HepG2 (cell line): ENCODE results near the gene MRPL43. TPM values are rescaled to one million over a fixed set of nuclear protein-coding genes. Genes with fewer than 3 reads are reported as not detected.

Experiments used
- ATAC-seq: fragments of 200-7000 bp; cut with Tn5 transposase; 3 replicates; pipeline ENCODE4 v1.9.1; 2020; ENCODE audit warnings: mild to moderate bottlenecking, moderate library complexity
- BruUV-seq: library from RNA; stranded (reverse); fragments of 400-500 nt; replicated peaks from 2 replicates; lab custom pipeline; 2021; lab: Mats Ljungman, UMichigan
- CTCF ChIA-PET: fragments of 300-600 bp; formaldehyde crosslinking; extraction: SDS; loops from one replicate; lab custom pipeline; 2021; ENCODE audit warnings: low total read pairs, inconsistent platforms, low intra/inter-chr PET ratio; lab: Yijun Ruan, JAX
- POLR2A ChIA-PET: fragments of 350-600 bp; sonication (Branson Sonifier 250); formaldehyde crosslinking; loops from one replicate; lab custom pipeline; 2020; ENCODE audit warnings: antibody characterized with exemption, inconsistent platforms; lab: Yijun Ruan, JAX
- DNase-seq: peaks from one replicate; pipeline ENCODE4 v3.0.0-alpha.2; 2015; ENCODE audit warnings: low spot score
- FAIRE-seq: peaks from 3 replicates; lab custom pipeline; 2011; peaks lifted over from hg19 to GRCh38; lab: Jason Lieb, UNC
- H2AFZ ChIP-seq: one replicate; pipeline ENCODE4 v1.6.1; 2011; ENCODE audit warnings: low read length, inconsistent platforms
- H3K27ac ChIP-seq: fragments of 300-600 bp; 3 replicates; pipeline ENCODE4 v1.8.0; 2011; ENCODE audit warnings: mixed run types, mild to moderate bottlenecking, mixed read lengths, low read length, inconsistent platforms; ENCODE audit not compliant: insufficient read depth; ENCODE audit errors: extremely low read length
- H3K27me3 ChIP-seq, 2 experiments: fragments of 200-600 bp in 1 of 2; 2 replicates in 1 of 2; 3 replicates in 1 of 2; pipeline versions ENCODE4 v1.6.0 to v1.8.0; 2011; ENCODE audit warnings: low read length in 2 of 2, mild to moderate bottlenecking in 2 of 2, moderate library complexity in 2 of 2, inconsistent platforms in 1 of 2; ENCODE audit not compliant: insufficient read depth in 2 of 2, control insufficient read depth in 1 of 2
- H3K36me3 ChIP-seq, 2 experiments: fragments of 200-600 bp in 1 of 2; replicated peaks in 1 of 2; 2 replicates in 1 of 2; 3 replicates in 1 of 2; pipeline versions ENCODE4 v1.5.1 to v1.8.0; 2011; ENCODE audit warnings: low read length in 2 of 2, inconsistent platforms in 1 of 2; ENCODE audit not compliant: insufficient read depth in 2 of 2, control insufficient read depth in 1 of 2
- H3K4me1 ChIP-seq: 2 replicates; pipeline ENCODE4 v1.5.1; 2012; ENCODE audit warnings: low read length, inconsistent platforms; ENCODE audit not compliant: insufficient read depth
- H3K4me2 ChIP-seq: 2 replicates; pipeline ENCODE4 v1.6.0; 2011; ENCODE audit warnings: low read depth, low read length, inconsistent platforms
- H3K4me3 ChIP-seq, 3 experiments: fragments of 200-600 bp in 1 of 3; sonication (generic), shearing (Covaris generic) in 1 of 3; replicated peaks in 1 of 3; 2 replicates each; pipeline ENCODE4 v1.5.1; 2011 to 2016; ENCODE audit warnings: low read length in 3 of 3, inconsistent platforms in 2 of 3, low read depth in 2 of 3, mild to moderate bottlenecking in 2 of 3, control low read depth in 1 of 3, mixed read lengths in 1 of 3; ENCODE audit not compliant: insufficient read depth in 1 of 3
- H3K79me2 ChIP-seq: one replicate; pipeline ENCODE4 v1.6.1; 2011; ENCODE audit warnings: low read length, inconsistent platforms; ENCODE audit not compliant: insufficient read depth
- H3K9ac ChIP-seq: 2 replicates; pipeline ENCODE4 v1.6.0; 2011; ENCODE audit warnings: mild to moderate bottlenecking, low read depth, low read length, inconsistent platforms; ENCODE audit not compliant: insufficient read depth
- H3K9me3 ChIP-seq: 2 replicates; pipeline ENCODE4 v1.5.1; 2012; ENCODE audit warnings: mild to moderate bottlenecking, low read length
- H4K20me1 ChIP-seq: 2 replicates; pipeline ENCODE4 v1.6.0; 2011; ENCODE audit warnings: inconsistent platforms, mild to moderate bottlenecking, low read length, moderate library complexity; ENCODE audit not compliant: insufficient read depth
- AGO1 ChIP-seq: fragments of 200-400 bp; formaldehyde crosslinking; IDR thresholded peaks from 2 replicates; pipeline ENCODE4 v1.6.1; 2017; ENCODE audit warnings: mild to moderate bottlenecking, low read depth, low read length, moderate library complexity; ENCODE audit not compliant: poor library complexity, severe bottlenecking
- GABPB1 ChIP-seq: IDR thresholded peaks from 2 replicates; pipeline ENCODE4 v1.6.1; 2016; ENCODE audit warnings: mild to moderate bottlenecking, missing genetic modification reagents, moderate library complexity, missing compliant biosample characterization
- GATA4 ChIP-seq: sonication (generic); IDR thresholded peaks from 2 replicates; pipeline ENCODE4 v1.6.1; 2016; ENCODE audit warnings: antibody characterized with exemption, low read depth, borderline replicate concordance
- IKZF4 ChIP-seq: sonication (generic); formaldehyde crosslinking; IDR thresholded peaks from 2 replicates; pipeline ENCODE4 v1.5.1; 2020; ENCODE audit warnings: borderline replicate concordance, mild to moderate bottlenecking, low read depth, missing genetic modification reagents; ENCODE audit errors: not compliant biosample characterization
- KAT7 ChIP-seq: IDR thresholded peaks from 2 replicates; pipeline ENCODE4 v1.6.1; 2018; ENCODE audit warnings: borderline replicate concordance, missing compliant biosample characterization
- NFYC ChIP-seq: IDR thresholded peaks from 2 replicates; pipeline ENCODE4 v1.6.1; 2016; ENCODE audit warnings: missing genetic modification reagents, missing compliant biosample characterization
- PAF1 ChIP-seq: IDR thresholded peaks from 2 replicates; pipeline ENCODE4 v1.6.1; 2016; ENCODE audit warnings: missing genetic modification reagents, missing compliant biosample characterization
- SAFB2 ChIP-seq: sonication (generic); formaldehyde crosslinking; IDR thresholded peaks from 2 replicates; pipeline ENCODE4 v1.5.1; 2020; ENCODE audit warnings: missing genetic modification reagents, low read depth, mild to moderate bottlenecking, borderline replicate concordance
- SMC3 ChIP-seq: IDR thresholded peaks from 2 replicates; pipeline ENCODE4 v1.6.1; 2011; ENCODE audit warnings: low read length, improper control_type of control experiment
- SOX13 ChIP-seq, 3 experiments: fragments of 450-650 bp in 1 of 3; sonication (generic) in 1 of 3; formaldehyde crosslinking in 1 of 3; IDR thresholded peaks in 2 of 3; conservative IDR thresholded peaks in 1 of 3; 2 replicates each; pipeline versions ENCODE4 v1.5.0 to v1.6.1; 2016 to 2020; ENCODE audit warnings: antibody characterized with exemption in 1 of 3, mild to moderate bottlenecking in 1 of 3, missing compliant biosample characterization in 1 of 3, missing genetic modification reagents in 1 of 3, moderate library complexity in 1 of 3
- ZGPAT ChIP-seq: IDR thresholded peaks from 2 replicates; pipeline ENCODE4 v1.6.1; 2016; ENCODE audit warnings: mild to moderate bottlenecking
- ZNF33A ChIP-seq: sonication (generic); formaldehyde crosslinking; IDR thresholded peaks from 2 replicates; pipeline ENCODE4 v1.5.1; 2020; ENCODE audit warnings: missing genetic modification reagents, mild to moderate bottlenecking, moderate library complexity, borderline replicate concordance
- ZNF530 ChIP-seq: sonication (generic); formaldehyde crosslinking; IDR thresholded peaks from 2 replicates; pipeline ENCODE4 v1.5.0; 2020; ENCODE audit warnings: low read depth, mild to moderate bottlenecking, missing genetic modification reagents
- WGBS: methylation state at CpG from one replicate; pipeline ENCODE4 v1.1.6; 2017; ENCODE audit warnings: low lambda C conversion rate; 5-methylcytosine and 5-hydroxymethylcytosine counted together
- in situ Hi-C: cut with HindIII; loops from 2 replicates; pipeline ENCODE4 v1.10.0; 2017; ENCODE audit warnings: low pct_unique_long_range_greater_than_20kb; ENCODE audit not compliant: extremely low pct_ligation_motif_present
- intact Hi-C: fragments of 100-400 bp; cut with micrococcal nuclease; formaldehyde crosslinking; loops from one replicate; pipeline ENCODE4 v1.10.0; 2022; ENCODE audit not compliant: unreplicated experiment
- polyA plus RNA-seq, 8 experiments: library from polyadenylated mRNA; depleted of rRNA in 3 of 8; stranded (reverse) in 7 of 8; unstranded in 1 of 8; fragments of >200 nt; fragmentation: Illumina TruSeq in 4 of 8; extraction: Trizol in 4 of 8; gene quantifications; 2 replicates each; pipeline versions ENCODE4 v1.2.1 to v1.2.3, GENCODE V29; 2011 to 2016; ENCODE audit warnings: low read depth in 4 of 8, missing spikeins in 1 of 8, mixed read lengths in 1 of 8; ENCODE audit not compliant: insufficient read depth in 1 of 8
- total RNA-seq, 5 experiments: library from RNA; depleted of rRNA; stranded (reverse); fragments of >200 nt; fragmentation: Illumina TruSeq; extraction: Trizol; gene quantifications; 2 replicates each; pipeline ENCODE4 v1.2.3, GENCODE V29; 2016; ENCODE audit warnings: low read depth in 1 of 5
- TF ChIP-seq, protein P1 (sequence below), 2 experiments: IDR thresholded peaks; 2 replicates each; pipeline ENCODE4 v1.6.1; 2011 to 2012; ENCODE audit warnings: low read length in 2 of 2, borderline replicate concordance in 1 of 2, low read depth in 1 of 2, mild to moderate bottlenecking in 1 of 2, moderate library complexity in 1 of 2
- TF ChIP-seq, protein P2 (sequence below): sonication (generic); formaldehyde crosslinking; IDR thresholded peaks from 2 replicates; pipeline ENCODE4 v1.8.1; 2023; ENCODE audit warnings: mild to moderate bottlenecking, moderate library complexity, missing genetic modification reagents

MRPL43 gene
- total and polyA plus RNA-seq, 2 of the 13 experiments (the other 11 are each of a cell fraction or from before 2014, with no cell fraction given): 71.0 to 73.7 TPM

DNA sequence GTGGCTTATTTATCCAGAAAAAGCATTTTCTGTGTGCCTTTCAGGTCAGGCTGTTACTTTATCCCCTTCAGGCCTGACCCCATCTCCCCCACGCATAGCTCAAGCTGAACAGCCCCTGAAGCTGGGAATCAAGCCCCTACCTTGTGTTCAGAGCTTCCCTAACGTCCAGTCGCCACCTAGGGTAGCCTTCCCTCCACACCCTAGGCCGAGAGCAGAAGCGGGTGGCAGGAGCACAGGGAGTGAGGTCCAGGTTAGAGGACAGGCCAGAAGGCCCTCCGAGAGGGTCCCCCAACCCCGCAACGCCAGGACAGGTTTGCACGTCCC lies 18.5 kb downstream of the MRPL43 start:
- Histone ChIP-seq H2AFZ (no peak overlapping the region), H3K9me3 (no peaks in the 10 kb centered on the region), H3K4me1 (peaks cover 88% of the 10 kb centered on the region), H3K4me3 (peak overlapping the region; percentile 68 to 96 (median 94); a peak in 5 of 6 replicates), H3K4me2 (peak overlapping the region; percentile 99), H3K36me3 (peaks cover 10 to 17% of the 10 kb centered on the region in 2 experiments), H3K9ac (peak overlapping the region; percentile 71), H3K27ac (peak overlapping the region; percentile 74), H4K20me1 (no peaks in the 10 kb centered on the region; the same call in 1 of the 2 replicates), H3K27me3 (no peaks in the 10 kb centered on the region; a peak in 1 of 5 replicates), H3K79me2 (peaks cover 39% of the 10 kb centered on the region)
- no TSS peak for BruUV-seq
- DNase-seq (no peak), ATAC-seq (peak; percentile 6), FAIRE-seq (no peak)
- ChIA-PET CTCF (interaction anchor here (0.9 to 1.5 kb wide), 3 partner anchors 17 to 45 kb away, joined by 3 to 8 read pairs (median 5); no protein-coding TSS in a partner anchor), POLR2A (interaction anchor here (0.8 to 12.6 kb wide), 3 partner anchors 23 to 92 kb away, joined by 3 to 277 read pairs (median 9); partner anchors contain the start of genes KAZALD1, LZTS2, MRPL43 and TWNK)
- in situ Hi-C loops (no loop called here), intact Hi-C loops (no loop called here)
- WGBS: 19% methylated on average over 5 of the region's 9 CpGs
- TF ChIP-seq NFYC (no peak), GABPB1 (CRISPR knock-in tag) (no peak), KAT7 (CRISPR knock-in tag) (no peak), ZNF33A (no peak), SMC3 (no peak), ZGPAT (CRISPR knock-in tag) (no peak), GATA4 (no peak), PAF1 (CRISPR knock-in tag) (no peak), IKZF4 (CRISPR knock-in tag) (peak; percentile 27), SAFB2 (CRISPR knock-in tag) (0 out of 2 replicates have a peak, but pooled peaks have one; percentile 15), AGO1 (no peak), ZNF530 (no peak), SOX13 (IDR thresholded peaks at IDR 0.05) (no peak), SOX13 (CRISPR knock-in tag; conservative IDR thresholded peaks at IDR 0.05 in 1 of 2, IDR thresholded peaks at IDR 0.05 in 1 of 2) (no peak)
- TF ChIP-seq, protein P1, sequence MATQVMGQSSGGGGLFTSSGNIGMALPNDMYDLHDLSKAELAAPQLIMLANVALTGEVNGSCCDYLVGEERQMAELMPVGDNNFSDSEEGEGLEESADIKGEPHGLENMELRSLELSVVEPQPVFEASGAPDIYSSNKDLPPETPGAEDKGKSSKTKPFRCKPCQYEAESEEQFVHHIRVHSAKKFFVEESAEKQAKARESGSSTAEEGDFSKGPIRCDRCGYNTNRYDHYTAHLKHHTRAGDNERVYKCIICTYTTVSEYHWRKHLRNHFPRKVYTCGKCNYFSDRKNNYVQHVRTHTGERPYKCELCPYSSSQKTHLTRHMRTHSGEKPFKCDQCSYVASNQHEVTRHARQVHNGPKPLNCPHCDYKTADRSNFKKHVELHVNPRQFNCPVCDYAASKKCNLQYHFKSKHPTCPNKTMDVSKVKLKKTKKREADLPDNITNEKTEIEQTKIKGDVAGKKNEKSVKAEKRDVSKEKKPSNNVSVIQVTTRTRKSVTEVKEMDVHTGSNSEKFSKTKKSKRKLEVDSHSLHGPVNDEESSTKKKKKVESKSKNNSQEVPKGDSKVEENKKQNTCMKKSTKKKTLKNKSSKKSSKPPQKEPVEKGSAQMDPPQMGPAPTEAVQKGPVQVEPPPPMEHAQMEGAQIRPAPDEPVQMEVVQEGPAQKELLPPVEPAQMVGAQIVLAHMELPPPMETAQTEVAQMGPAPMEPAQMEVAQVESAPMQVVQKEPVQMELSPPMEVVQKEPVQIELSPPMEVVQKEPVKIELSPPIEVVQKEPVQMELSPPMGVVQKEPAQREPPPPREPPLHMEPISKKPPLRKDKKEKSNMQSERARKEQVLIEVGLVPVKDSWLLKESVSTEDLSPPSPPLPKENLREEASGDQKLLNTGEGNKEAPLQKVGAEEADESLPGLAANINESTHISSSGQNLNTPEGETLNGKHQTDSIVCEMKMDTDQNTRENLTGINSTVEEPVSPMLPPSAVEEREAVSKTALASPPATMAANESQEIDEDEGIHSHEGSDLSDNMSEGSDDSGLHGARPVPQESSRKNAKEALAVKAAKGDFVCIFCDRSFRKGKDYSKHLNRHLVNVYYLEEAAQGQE (IDR thresholded peaks at IDR 0.05; ENCODE audit: borderline replicate concordance in 1 of 2, low read depth in 1 of 2, low read length in 2 of 2): no peak
- TF ChIP-seq, protein P2, sequence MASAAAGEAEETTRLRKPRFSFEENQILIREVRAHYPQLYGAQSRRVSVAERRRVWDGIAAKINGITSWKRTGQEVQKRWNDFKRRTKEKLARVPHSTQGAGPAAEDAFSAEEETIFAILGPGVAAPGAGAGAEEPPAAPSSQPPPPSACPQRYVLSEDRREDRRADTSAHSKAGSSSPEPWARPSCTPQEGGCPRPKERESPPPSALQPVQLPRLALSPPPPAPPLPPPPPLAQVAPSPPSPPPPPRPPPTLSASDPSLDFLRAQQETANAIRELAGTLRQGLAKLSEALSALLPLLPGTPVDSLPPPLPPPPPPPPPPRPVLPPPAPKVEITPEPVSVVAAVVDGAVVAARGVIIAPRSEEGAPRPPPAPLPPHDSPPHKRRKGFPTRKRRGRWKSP (CRISPR knock-in tag): no peak
